Colon (tissue), 2 donors: ENCODE data around the gene COL21A1.

Source experiments
- FAIRE-seq: peaks from 2 replicates; lab custom pipeline; 2012; peaks lifted over from hg19 to GRCh38; lab: Jason Lieb, UNC
- donor health status: control.
- donor health status: control.

The COL21A1 gene

DNA sequence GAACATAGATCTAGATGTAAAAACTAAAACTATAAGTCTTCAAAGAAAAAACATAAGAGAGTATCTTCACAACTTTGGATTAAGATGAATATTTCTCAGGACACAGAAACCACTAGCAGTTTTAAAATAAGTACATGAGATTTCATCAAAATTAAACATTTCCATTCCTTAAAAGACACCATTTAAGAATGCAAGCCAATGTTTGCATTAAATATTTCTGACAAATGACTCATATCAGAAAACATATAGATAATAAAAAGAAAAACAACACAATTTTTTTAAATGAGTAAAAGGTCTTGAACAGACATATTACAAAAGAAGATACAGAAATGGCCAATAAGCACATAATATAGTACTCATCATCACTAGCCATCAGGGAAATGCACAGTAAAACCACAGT lies 59.7 kb downstream of the COL21A1 start:
- FAIRE-seq, result no peak

DNA sequence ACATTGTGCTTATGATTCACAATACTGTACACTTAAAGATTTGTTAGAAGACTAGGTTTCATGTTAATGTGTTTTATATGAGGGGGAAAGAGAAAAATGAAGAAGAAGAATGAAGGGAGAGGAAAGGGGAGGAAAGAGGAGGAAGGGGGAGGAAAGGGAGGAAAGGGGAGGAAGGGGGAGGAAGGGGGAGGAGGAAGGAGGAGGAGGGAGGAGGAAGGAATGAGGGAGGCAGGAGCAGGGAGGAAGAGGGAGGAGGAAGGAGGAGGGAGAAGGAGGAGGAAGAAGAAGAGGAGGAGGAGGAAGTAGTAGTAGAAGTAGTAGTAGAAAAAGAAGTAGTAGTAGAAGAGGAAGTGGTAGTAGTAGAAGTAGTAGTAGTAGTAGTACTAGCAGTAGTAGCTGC lies 70.6 kb downstream of the COL21A1 start:
- no peak for FAIRE-seq

DNA sequence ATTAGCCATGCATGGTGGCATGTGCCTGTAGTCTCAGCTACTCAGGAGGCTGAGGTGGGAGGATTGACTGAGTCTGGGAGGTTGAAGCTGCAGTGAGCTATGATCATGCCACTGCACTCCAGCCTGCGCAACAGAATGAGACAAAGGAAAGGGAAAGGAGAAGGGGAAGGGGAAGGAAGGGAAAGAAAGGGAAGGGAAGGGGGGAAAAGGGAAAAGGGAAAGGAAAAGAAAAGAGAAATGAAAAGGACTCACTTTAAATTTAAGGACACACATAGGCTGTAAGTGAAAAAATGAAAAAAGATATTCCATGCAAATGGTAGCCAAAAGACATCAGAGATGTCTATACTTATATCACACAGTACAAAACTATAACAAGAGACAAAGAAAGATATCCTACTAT lies 74.2 kb downstream of the COL21A1 start:
- FAIRE-seq, result no peak

DNA sequence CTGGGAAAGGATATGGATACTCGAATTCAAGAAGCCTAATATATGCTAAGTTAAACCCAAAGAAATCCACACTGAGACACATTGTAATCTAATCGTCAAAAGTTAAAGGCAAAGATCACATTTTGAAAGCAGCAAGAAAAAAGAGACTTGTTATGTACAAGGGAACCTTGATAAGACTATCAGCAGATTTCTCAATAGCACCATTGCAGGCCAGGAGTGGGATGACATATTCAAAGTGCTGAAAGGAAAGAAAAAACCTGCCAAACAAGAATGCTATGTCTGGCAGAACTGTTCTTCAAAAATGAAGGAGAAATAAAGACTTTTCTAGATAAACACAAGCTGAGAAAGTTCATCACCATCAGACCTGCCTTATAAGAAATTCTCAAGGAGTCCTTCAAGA lies 75.2 kb downstream of the COL21A1 start:
- no peak for FAIRE-seq

GRCh38 chr6:56169366-56169765 lies 78.0 kb downstream of the COL21A1 start:
- FAIRE-seq, result no peak

DNA sequence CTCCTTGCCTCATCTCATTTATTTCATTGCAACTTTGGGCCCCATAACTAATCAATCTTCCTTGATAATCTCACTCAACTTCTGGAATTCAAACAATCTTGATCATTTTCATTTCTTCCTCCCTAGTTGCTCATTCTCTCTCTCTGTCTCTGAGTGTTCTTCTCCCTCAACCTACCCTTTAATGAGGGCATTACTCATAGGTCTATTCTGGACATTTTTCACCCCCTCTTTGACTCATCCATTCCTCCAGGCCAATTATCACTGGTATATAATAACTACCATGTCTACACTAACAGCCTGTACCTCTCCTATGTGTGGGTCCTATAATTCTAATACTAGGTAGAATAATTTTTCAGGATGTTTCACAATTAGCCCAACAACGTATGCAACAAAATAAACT lies 78.8 kb downstream of the COL21A1 start:
- no peak for FAIRE-seq

DNA sequence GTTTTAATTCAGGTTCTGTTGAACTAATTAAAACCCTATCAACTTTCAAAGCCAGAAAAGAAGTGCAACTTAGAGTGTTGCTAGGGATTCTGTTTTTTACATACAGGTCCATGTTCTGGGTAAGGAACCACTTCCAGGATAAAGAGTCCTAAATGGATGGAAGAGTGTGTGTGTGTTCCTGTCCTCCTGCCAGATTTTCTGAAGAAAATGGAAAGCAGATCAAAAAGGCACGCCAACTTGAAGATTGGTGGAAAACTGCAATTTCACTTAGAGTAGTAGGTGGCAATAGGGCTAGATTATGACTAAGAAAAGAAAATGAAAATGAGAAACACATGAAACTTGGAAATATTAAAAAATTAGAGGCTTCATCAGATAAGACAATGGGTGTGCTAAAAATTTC lies 85.3 kb downstream of the COL21A1 start:
- FAIRE-seq, result no peak

DNA sequence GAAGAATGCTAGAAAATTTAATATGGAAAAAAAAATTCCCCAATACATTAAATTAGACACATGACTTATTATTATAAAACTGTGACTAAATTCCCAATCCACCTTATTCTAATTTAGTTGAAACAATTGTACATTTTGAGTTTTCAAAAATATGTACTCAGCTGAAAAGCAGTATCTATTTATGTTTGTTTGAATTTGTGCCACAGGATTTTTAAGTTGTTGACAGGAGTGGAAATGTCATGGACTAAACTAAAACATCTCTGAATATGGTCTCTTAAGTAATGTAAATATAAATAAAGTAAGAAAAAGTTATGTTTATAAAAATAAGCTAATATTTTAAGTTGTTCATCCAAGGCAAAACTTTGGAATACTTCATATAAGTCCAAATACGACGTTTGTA lies 86.9 kb downstream of the COL21A1 start:
- no peak for FAIRE-seq

DNA sequence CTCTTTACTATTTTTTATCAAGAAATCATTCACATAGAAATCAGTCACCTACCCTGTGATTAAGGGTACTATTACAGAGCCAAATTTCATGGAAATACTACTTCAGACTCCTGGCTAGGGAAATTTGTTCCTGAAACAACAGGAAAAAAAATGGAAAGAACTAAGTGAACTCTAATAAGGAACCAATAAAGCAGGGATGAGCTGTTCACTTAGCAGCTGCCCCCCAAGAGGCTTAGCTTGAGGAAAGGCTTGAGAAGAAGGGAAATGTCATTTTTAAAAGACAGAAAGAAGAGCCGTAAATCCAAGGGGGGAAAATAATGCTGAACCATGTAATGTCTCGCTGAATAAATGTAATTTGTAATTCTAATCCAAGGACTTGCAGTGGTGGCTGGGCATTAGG lies 88.8 kb downstream of the COL21A1 start:
- no peak for FAIRE-seq

GRCh38 chr6:56156643-56157042 lies 90.7 kb downstream of the COL21A1 start:
- no peak for FAIRE-seq

DNA sequence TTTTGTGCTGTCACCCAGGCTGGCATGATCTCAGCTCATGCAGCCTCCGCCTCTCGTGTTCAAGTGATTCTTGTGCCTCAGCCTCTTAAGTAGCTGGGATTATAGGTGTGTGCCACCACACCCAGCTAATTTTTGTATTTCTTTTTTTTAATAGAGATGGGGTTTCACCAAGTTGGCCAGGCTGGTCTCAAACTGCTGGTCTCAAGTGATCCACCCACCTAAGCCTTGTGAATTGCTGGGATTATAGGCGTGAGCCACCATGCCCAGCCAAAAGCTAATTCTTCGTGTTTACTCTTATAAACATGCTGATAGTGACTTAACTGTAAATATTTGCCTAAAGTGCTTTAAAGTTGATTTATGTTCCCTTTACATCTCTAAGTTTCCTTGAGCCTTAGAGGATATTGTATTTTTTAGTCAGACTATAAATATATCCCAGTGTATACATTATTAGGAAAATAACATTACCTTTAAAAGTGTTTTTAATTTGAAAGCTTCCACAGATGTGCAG lies 91.7 kb downstream of the COL21A1 start:
- FAIRE-seq, result no peak

DNA sequence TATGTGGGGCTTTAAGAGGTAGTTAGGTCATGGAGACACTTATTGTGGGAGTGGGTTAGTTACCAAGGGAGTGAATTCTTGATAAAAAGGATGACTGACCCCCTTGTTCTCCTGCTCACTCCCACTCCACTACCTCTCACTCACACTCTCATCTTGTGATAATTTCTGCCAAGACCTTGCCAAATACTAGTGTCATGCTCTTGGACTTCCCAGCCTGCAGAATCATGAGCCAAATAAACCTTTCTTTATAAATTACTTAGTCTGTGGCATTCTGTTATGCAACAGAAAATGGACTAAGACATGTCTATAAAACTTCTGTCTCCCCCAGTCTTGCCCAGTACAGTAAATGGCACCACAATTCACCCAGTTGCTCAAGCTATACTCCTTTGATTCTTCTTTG lies 93.3 kb downstream of the COL21A1 start:
- no peak for FAIRE-seq

GRCh38 chr6:56152611-56153010 lies 94.8 kb downstream of the COL21A1 start:
- FAIRE-seq, result no peak

DNA sequence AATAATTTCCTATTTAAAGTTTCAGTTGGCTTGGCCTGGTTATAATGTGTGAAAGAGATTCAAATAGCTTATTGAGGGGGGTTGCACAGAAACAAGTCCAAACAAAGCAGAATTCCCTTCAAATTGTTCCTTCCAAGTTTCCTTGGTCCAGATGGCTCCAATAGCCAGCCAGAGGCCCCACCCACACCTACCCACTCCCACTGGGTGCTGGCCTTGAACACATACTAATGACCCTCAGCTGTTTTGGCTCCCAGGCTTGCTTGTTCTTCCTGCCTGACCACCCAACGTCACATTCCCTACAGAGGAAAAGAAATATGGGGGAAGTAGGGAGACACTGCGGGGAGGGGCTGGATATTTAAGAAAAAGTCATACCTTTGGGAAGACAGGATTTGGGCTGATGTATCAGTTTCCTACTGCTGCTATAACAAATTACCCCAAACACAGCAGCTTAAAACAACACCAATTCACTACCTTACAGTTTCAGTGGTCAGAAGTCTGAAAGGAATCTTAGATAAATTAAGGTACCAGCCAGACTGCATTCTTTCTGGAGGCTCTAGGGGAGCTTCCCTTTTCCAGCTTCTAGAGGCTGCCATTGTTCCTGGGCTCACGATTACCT lies 95.7 kb downstream of the COL21A1 start:
- no peak for FAIRE-seq

DNA sequence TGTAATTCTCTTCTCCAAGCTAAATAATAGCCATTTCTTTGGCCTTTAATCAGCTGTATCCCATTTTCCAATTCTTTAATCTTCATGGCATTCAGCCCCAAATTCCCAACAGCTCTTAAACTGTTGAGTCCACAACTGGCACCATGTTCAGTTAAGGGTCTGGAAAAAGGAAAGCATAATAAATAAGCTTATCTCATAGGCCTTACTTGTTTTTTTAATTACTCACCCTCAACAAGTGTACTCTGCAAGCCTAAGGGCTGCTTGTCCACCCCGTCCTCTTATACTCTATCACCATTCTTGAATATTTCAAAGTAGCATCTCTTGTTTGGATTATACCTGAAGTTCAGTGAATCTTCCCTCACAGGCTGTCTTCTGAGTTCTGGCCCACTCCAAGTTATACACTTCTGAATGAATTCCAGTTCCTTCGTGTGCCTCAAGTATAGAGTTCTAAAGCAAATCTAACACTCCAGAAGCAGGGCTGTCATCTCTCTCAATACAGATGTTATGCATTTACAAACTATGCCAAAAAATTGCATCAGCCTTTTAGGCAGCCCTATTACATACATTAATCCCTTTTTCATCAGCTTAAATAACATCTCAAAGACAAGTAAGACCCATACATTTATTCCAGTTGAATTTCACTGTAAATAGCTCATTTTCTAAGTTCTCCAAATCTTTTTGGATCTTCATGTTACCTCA lies 98.7 kb downstream of the COL21A1 start:
- no peak for FAIRE-seq

DNA sequence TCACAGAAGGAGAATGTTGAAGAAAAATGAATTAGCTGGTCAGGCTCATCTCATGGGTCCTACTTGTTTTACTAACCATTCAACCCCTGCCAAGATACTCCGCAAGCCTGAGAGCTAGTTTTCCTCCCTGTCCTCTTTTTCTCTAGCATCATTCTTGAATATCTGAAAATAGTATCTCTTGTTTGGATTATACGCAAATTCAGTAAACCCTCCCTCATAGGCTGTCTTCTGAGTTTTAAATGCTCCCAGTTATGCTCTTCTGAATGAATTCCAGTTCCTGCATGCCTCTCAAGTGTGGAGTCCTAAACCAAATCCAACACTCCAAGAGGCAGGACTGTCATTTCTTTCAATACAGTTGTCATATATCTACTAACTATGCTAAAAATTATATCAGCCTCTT lies 99.6 kb downstream of the COL21A1 start:
- FAIRE-seq, result no peak

GRCh38 chr6:56146086-56146485 lies 101.3 kb downstream of the COL21A1 start:
- no peak for FAIRE-seq

- FAIRE-seq, result no peak
These were observed 101.8 kb downstream of the COL21A1 start for GRCh38 chr6:56145616-56146015.

DNA sequence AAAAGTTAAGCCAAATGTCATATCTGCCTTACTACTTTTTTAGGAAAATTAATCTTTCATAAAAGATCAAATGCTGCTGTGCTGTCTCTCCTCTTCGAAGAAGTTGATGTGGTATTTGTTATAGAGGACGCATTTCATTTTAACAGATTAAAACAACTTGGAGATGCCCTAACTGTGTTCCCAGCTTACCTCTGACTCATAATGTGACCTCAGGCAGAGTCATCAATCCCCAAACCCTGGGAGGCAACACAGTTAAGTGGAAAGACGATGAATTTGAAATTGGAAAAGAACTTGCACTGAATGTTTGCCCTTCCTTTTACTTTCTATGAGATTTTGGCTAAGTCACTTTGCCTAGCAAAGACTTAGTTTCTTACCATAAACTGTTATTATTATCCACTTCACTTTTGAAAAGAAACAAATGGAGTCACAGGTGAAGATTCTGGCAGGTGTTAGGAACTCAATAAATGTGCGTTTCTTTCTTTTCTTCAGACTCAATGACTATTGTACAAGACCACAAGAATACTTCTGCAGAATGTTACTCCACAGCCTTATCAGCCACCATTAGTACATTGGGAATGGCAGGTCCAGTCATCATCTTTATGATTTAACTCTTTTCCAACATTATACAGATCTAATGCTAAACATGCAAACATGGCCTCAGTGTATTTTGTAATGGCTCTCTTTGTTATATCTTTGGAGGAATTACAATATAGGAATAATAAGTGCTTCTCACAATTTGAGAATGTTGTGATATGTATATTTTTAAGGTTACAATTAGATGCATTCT lies 102.6 kb downstream of the COL21A1 start:
- no peak for FAIRE-seq

DNA sequence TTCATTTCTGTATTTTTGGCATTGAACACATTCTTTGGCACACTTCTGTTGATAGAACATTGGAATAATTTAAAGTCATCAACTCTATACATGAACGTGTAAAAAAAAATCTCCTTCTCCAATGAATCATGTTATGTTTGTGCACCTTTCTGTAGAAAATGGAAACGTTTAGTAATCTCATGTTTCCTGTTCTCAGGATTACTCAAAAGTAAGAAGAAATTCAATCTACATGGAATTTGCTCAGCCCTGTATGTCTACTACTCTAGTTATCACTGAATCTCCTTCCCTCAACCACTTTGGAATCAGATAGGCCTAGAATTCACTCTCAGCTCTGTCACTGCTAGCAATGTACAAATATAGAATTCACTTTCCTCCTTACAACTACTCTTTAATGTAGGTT lies 103.6 kb downstream of the COL21A1 start:
- FAIRE-seq, result no peak

DNA sequence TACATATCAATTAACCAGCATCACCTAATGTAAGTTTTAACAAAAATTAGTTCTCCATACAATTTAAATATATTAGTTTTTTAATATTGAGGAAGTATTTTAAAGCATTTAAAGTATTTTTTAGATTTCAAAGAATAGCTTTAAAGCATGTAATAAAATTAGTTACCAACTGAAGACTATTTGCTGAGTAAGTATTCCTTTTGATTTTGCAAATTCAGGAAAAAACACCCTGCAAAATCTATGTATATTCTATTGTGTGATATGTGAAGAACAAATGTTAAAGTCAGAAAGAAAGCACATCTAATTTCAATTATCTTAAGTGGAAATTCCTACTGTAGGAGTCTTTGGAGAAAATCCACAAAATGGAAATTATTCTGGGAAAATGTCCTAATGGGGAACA lies 107.3 kb downstream of the COL21A1 start:
- FAIRE-seq, result no peak

GRCh38 chr6:56115715-56116114 lies 131.7 kb downstream of the COL21A1 start:
- FAIRE-seq, result no peak

- no peak for FAIRE-seq
These were observed 138.2 kb downstream of the COL21A1 start for GRCh38 chr6:56109149-56109548.
